OCI-LY1 (cell line): Measurements from ENCODE around the gene SIGLEC8.

Experiments used
- H2AFZ ChIP-seq: fragments of 200-600 bp; sonication (generic), shearing (Covaris generic); 2 replicates; pipeline ENCODE4 v1.6.0; 2014; ENCODE audit warnings: antibody characterized with exemption, mild to moderate bottlenecking, low read length
- H3F3A ChIP-seq: fragments of 200-600 bp; sonication (generic), shearing (Covaris generic); 2 replicates; pipeline ENCODE4 v1.6.0; 2014; ENCODE audit warnings: mild to moderate bottlenecking, antibody characterized with exemption, low read length, moderate library complexity; ENCODE audit not compliant: insufficient read depth
- H3K27ac ChIP-seq: fragments of 200-600 bp; sonication (generic); 2 replicates; pipeline ENCODE4 v1.5.1; 2014; ENCODE audit warnings: low read length, mixed run types, mild to moderate bottlenecking, low read depth; ENCODE audit not compliant: poor library complexity, severe bottlenecking
- H3K27me3 ChIP-seq: fragments of 200-600 bp; sonication (generic); 2 replicates; pipeline ENCODE4 v1.6.0; 2014; ENCODE audit warnings: antibody characterized with exemption, mild to moderate bottlenecking, low read length, moderate library complexity; ENCODE audit not compliant: insufficient read depth
- H3K36me3 ChIP-seq: fragments of 200-600 bp; sonication (generic); 2 replicates; pipeline ENCODE4 v1.6.1; 2014; ENCODE audit warnings: mild to moderate bottlenecking, antibody characterized with exemption, low read length, moderate library complexity, mixed read lengths; ENCODE audit not compliant: insufficient read depth
- H3K4me1 ChIP-seq: fragments of 200-600 bp; sonication (generic); 2 replicates; pipeline ENCODE4 v1.5.1; 2014; ENCODE audit warnings: mild to moderate bottlenecking, low read length, moderate library complexity; ENCODE audit not compliant: insufficient read depth, severe bottlenecking
- H3K4me2 ChIP-seq: fragments of 200-600 bp; sonication (generic), shearing (Covaris generic); 2 replicates; pipeline ENCODE4 v1.6.1; 2014; ENCODE audit warnings: low read length
- H3K4me3 ChIP-seq: fragments of 200-600 bp; sonication (generic); 2 replicates; pipeline ENCODE4 v1.5.1; 2014; ENCODE audit warnings: low read length, low read depth, mild to moderate bottlenecking, mixed read lengths; ENCODE audit not compliant: poor library complexity, severe bottlenecking
- H3K79me2 ChIP-seq: fragments of 200-600 bp; shearing (Covaris generic); 2 replicates; pipeline ENCODE4 v1.6.1; 2016; ENCODE audit warnings: mixed run types, low read length, mixed read lengths; ENCODE audit not compliant: insufficient read depth
- H3K9ac ChIP-seq: fragments of 200-600 bp; sonication (generic), shearing (Covaris generic); 2 replicates; pipeline ENCODE4 v1.6.1; 2014; ENCODE audit warnings: mild to moderate bottlenecking, low read length, mixed read lengths
- H3K9me2 ChIP-seq: fragments of 200-600 bp; sonication (generic), shearing (Covaris generic); 2 replicates; pipeline ENCODE4 v1.6.1; 2014; ENCODE audit warnings: low read depth, mild to moderate bottlenecking, low read length, mixed read lengths
- H3K9me3 ChIP-seq: fragments of 200-600 bp; shearing (Covaris generic); 2 replicates; pipeline ENCODE4 v1.6.1; 2014; ENCODE audit warnings: low read length, mixed read lengths
- H4K20me1 ChIP-seq: fragments of 200-600 bp; sonication (generic), shearing (Covaris generic); 2 replicates; pipeline ENCODE4 v1.6.0; 2016; ENCODE audit warnings: mild to moderate bottlenecking, low read length; ENCODE audit not compliant: insufficient read depth
- EZH2 ChIP-seq: fragments of 200-600 bp; sonication (generic), shearing (Covaris generic); IDR thresholded peaks from 2 replicates; pipeline ENCODE4 v1.8.0; 2017; ENCODE audit warnings: borderline replicate concordance, mixed run types, mild to moderate bottlenecking, antibody characterized with exemption, low read length, moderate library complexity, mixed read lengths
- TF ChIP-seq, protein P1 (sequence below): fragments of 200-600 bp; sonication (generic), shearing (Covaris generic); IDR thresholded peaks from 2 replicates; pipeline ENCODE4 v1.5.1; 2017; ENCODE audit warnings: mild to moderate bottlenecking, antibody characterized with exemption, low read length, moderate library complexity, mixed read lengths

SIGLEC8 gene

DNA sequence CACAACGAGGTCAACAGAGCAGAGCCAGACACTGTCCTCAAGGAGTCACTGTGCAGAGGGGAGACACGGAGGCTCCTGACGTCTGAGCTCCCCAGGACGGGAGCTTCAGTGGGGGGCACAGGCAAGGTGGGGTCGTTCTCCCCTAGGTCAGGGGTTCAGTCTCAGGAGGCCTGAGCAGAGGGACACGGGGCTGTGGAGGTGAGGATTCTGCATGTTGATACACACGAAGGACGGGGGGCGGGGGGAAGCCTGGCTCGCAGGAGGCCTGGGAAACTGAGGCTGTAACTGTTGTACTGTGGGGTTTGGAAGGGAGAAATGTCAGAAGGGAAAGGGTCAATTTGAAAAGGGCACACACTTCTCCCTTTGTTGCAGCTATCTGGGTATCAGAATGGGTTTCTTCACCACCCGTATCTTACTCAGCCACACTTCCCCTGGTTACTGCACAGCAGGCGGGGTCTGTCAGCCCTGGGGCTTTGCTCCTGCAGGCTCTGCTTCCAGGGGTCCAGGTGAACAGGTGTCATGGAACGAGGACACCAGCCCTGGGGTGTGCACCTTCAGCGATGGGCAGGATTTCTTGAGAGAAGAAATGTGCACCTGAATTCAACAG is 748 bp upstream of the SIGLEC8 start:
- H3K36me3 ChIP-seq = no peaks in the 10 kb centered on the region
- no peaks in the 10 kb centered on the region for H3K27me3 ChIP-seq
- H2AFZ ChIP-seq = no peak overlapping the region
- H3K9me2 ChIP-seq = no peaks in the 10 kb centered on the region
- no peaks in the 10 kb centered on the region for H3K9me3 ChIP-seq
- no peak overlapping the region for H3K9ac ChIP-seq
- H3K4me1 ChIP-seq = peaks cover 4% of the 10 kb centered on the region
- H4K20me1 ChIP-seq = no peaks in the 10 kb centered on the region
- no peaks in the 10 kb centered on the region for H3F3A ChIP-seq
- TF ChIP-seq, protein P1, sequence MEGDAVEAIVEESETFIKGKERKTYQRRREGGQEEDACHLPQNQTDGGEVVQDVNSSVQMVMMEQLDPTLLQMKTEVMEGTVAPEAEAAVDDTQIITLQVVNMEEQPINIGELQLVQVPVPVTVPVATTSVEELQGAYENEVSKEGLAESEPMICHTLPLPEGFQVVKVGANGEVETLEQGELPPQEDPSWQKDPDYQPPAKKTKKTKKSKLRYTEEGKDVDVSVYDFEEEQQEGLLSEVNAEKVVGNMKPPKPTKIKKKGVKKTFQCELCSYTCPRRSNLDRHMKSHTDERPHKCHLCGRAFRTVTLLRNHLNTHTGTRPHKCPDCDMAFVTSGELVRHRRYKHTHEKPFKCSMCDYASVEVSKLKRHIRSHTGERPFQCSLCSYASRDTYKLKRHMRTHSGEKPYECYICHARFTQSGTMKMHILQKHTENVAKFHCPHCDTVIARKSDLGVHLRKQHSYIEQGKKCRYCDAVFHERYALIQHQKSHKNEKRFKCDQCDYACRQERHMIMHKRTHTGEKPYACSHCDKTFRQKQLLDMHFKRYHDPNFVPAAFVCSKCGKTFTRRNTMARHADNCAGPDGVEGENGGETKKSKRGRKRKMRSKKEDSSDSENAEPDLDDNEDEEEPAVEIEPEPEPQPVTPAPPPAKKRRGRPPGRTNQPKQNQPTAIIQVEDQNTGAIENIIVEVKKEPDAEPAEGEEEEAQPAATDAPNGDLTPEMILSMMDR = no peak
- TF ChIP-seq EZH2 = no peak
- H3K27ac ChIP-seq = no peak overlapping the region
- H3K4me3 ChIP-seq = no peak overlapping the region
- H3K4me2 ChIP-seq = no peak overlapping the region
- no peaks in the 10 kb centered on the region for H3K79me2 ChIP-seq

DNA sequence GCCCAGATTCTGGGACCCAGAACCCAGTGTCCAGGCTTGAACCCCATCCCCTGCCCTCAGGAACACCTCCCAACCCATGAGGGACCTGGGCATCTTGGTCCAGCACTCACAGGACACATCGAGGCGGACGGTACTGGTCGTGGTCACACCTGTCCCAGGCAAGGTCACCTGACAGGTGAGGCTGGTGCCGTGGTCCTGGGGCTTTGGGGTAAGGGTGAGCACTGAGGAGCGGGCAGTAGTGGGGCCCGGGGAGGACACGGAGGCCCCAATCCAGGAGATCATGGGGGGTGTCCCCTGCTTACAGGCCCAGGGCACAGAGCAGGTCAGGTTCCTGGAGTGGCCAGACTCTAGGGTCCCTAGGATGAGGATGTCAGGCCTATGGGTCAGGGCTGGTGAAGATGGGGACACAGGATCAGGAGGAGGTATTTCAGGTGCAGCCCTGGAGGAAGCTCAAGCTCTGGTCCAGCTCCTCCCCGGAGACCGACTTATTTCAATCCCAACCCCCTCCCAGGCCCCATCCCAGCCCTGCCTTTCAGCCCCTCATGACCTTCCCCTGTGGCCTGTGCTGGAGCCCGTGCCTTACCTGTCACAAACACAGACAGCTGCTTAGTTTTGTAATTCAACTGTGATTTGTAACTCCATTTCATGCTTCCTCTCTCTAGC is 772 bp downstream of the SIGLEC8 start:
- Histone ChIP-seq H3K36me3 (no peaks in the 10 kb centered on the region), H3K4me1 (peaks cover 4% of the 10 kb centered on the region), H2AFZ (no peak overlapping the region), H3F3A (no peaks in the 10 kb centered on the region), H4K20me1 (no peaks in the 10 kb centered on the region), H3K4me3 (no peak overlapping the region), H3K27me3 (no peaks in the 10 kb centered on the region; the same call in 1 of the 2 replicates), H3K9me2 (no peaks in the 10 kb centered on the region), H3K4me2 (no peak overlapping the region), H3K27ac (no peak overlapping the region), H3K9me3 (no peaks in the 10 kb centered on the region), H3K9ac (no peak overlapping the region), H3K79me2 (no peaks in the 10 kb centered on the region)
- TF ChIP-seq EZH2 = no peak
- TF ChIP-seq, protein P1 = no peak

DNA sequence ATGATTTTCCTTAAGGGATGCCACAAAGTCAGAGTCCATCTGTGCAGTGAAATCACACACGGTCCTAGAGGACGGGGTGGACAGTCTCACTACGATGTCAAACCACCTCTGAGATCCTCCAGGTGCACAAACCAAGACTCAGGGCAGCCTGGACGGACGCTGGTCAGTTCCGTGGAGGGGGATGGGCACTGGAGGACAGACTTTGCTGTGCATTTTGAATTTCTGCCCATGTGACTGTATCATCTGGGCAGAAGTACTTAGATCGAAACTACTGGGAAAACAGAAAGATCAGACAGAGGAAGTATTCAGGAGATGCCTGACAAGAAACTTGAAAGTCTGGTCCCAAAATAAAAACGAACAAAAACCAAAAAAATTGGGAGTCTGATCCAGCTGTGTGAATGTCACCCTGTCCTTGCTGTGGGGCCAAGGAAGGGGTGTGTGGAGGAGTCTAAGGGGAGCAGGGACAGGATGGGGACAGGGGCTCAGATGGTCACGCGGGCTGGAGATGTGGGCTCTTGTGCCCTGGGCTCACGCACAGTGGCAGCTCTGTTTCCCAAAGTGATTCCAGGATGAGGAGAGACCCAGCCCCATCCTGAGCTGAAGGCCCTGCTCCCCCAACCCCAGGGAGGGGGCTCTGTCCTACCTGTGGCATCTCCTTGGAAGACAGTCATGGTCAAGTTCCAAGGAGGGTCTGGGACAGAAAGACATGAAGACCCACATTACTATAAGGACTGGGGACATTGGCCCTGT is 1.5 kb downstream of the SIGLEC8 start:
- Histone ChIP-seq H3F3A (no peaks in the 10 kb centered on the region), H3K27ac (no peak overlapping the region), H3K4me3 (no peak overlapping the region), H3K36me3 (no peaks in the 10 kb centered on the region), H3K9ac (no peak overlapping the region), H3K79me2 (no peaks in the 10 kb centered on the region), H3K27me3 (no peaks in the 10 kb centered on the region; the same call in 1 of the 2 replicates), H3K4me1 (peaks cover 4% of the 10 kb centered on the region), H3K9me2 (no peaks in the 10 kb centered on the region), H3K9me3 (no peaks in the 10 kb centered on the region), H4K20me1 (no peaks in the 10 kb centered on the region), H2AFZ (no peak overlapping the region), H3K4me2 (no peak overlapping the region)
- TF ChIP-seq, protein P1 = no peak
- no peak for TF ChIP-seq EZH2
